Measurements from ENCODE around the gene TRMT2A.

Gene TRMT2A

DNA sequence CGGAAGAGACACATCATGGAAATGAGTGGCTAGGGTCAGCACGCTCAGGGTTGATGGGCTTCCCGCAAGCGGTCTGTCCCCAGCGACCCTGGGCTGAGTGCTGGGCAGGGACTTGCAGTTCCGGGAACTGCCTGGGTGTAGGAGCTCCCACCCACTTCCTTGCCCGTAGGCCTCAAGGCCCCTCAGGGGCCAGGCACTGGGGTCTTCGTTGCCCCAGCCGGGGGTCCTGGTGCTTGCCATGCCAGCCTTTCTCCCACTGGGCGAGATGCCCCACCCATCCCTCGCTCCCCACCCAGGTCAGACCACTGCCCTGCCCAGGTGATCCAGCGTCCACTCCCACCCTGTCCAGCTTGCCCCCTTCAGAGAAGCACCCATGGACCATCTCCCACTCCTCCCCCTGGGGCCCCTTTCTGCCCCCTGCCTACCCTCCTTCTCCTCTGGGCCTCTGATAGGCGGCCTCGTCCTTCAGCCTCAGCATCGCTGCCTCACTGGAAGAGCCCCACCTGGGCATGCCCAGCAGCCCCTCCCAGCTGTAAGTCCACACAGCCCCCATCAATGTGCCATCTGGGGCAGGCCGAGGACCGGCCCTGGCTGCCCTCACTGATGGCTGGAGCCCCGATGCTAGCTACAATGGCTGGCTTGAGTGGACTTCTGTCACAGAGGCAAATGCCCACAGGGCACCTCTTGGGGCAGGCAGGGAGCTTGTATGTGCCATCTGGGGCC is 54.8 kb downstream of the TRMT2A start:
- DNase-seq, result no peak

Measured in C1 segment of cervical spinal cord (tissue), 14 donors.